ENCODE results near the gene LINGO4.
A peak's percentile ranks its signal among the peaks of the same experiment; 100 is the strongest.
"Not testable (repeated sequence)": the region's sequence is repeated elsewhere in the genome, so short reads cannot be mapped to it uniquely, and the experiment has no call there.

The LINGO4 gene

GRCh38 chr1:151798571-151798970 lies 6.6 kb downstream of the LINGO4 start:
- TF ChIP-seq, protein P1, sequence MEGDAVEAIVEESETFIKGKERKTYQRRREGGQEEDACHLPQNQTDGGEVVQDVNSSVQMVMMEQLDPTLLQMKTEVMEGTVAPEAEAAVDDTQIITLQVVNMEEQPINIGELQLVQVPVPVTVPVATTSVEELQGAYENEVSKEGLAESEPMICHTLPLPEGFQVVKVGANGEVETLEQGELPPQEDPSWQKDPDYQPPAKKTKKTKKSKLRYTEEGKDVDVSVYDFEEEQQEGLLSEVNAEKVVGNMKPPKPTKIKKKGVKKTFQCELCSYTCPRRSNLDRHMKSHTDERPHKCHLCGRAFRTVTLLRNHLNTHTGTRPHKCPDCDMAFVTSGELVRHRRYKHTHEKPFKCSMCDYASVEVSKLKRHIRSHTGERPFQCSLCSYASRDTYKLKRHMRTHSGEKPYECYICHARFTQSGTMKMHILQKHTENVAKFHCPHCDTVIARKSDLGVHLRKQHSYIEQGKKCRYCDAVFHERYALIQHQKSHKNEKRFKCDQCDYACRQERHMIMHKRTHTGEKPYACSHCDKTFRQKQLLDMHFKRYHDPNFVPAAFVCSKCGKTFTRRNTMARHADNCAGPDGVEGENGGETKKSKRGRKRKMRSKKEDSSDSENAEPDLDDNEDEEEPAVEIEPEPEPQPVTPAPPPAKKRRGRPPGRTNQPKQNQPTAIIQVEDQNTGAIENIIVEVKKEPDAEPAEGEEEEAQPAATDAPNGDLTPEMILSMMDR (IDR thresholded peaks at IDR 0.05; ENCODE audit: low read depth, low read length, missing control alignments) = no peak
- DNase-seq (ENCODE audit: extremely low read depth, low read depth) = no peak
- no peak overlapping the region for H3K4me3 ChIP-seq (replicated peaks; ENCODE audit: low read depth, low read length)

DNA sequence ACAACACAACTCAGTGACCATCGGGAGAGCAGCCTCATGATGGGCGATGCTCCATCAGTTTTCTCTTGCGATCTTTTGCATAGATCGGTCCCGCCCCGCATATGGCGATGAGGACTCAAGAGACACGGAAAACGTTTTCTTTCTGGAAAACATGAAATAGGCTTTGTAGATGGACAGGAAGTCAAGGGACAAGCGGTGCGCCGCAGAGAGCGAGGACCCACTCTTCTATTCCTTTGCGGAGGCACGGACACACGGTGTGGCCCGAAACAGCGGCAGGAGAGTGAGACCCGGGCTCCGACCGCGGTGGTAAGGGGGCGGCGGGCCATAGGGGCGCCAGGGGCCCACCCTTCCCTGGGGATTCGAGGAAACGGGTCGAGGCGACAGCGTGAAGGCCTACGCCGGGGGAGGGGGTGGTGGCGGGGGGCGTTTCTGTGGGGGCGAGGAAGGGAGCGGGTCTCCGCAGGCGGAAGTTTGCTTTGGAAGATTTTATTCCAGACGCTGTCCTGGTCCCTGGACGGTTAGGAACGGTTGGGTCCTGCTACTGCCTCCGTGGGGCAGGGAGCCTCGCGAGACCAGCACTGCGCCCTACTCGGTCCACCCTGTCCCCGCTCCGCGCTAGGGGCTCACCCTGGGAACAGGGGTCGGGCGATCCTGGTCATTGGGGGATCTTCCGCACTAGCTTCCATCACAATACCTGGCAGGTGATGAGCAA lies 14.1 kb downstream of the LINGO4 start:
- TF ChIP-seq, protein P1 (IDR thresholded peaks at IDR 0.05; ENCODE audit: low read depth, low read length, missing control alignments) = no peak
- peak overlapping the region; percentile 56 for H3K4me3 ChIP-seq (replicated peaks; ENCODE audit: low read depth, low read length)
- DNase-seq (ENCODE audit: extremely low read depth, low read depth) = no peak

DNA sequence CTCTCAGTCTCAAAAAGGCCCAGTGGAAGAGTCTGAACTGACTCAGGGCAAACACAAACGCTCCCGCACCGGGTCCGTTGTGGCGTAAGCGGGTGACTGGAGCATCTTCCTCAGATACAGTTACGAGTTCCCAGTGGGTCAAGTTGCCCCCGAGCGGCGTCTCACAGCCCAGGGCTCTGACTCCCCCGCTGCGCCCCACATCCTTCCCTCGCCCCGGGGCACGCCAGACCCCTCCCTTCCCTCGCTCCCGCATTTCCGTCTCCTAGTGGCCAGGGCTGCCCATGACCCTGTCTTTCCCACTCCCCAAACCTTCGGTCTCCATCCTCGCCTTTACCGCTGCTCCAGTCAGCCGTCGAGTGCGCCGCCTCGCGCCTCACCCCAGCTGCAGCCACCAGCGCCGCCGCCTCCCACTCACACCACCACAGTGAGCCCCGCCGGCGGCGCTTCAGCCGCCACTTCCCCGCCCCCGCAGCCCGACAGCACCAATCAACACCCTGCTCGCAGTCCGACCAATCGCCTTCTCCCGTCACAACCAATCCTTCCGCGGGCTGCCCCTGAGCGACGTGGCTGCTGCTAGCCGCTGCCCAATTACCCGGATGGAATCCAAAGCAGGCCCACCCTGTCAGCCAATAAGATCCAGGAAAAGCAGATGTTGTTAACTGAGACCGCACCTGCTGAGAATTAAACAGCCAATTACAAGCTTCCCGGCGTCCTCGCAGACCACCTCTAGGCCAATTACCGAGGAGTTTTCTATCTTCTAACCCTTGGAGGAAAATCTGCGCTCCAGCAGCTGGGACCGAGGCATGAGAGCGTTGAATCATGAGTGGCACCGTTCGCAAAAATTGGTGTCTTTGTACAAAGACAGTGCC lies 14.9 kb downstream of the LINGO4 start, which contains the start of gene TDRKH:
TDRKH (minus strand) TSS at position 430 of the 869 bp plus-strand sequence. CDS start 7,478 bp downstream, outside the sequence.
- peak within 1 kb of the TSS; percentile 56 for H3K4me3 ChIP-seq (replicated peaks; ENCODE audit: low read depth, low read length)
- TF ChIP-seq, protein P1 (IDR thresholded peaks at IDR 0.05; ENCODE audit: low read depth, low read length, missing control alignments) = peak; percentile 9
- peak; percentile 92 for DNase-seq (ENCODE audit: extremely low read depth, low read depth)

DNA sequence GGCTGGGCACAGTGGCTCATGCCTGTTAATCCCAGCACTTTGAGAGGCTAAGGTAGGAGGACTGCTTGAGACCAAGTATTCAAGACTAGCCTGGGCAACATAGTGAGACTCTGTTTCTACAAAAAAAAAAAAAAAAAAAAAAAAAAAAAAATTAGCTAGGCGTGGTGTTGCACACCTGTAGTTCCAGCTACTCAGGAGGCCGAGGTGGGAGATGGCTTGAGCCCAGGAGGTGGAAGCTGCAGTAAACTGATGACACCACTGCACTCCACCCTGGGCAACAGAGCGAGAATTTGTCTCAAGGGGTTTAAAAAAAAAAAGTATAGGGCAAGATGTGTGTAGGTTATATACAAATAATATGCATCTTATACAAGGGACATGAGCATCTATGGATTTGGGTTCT lies 17.5 kb downstream of the LINGO4 start:
- TF ChIP-seq, protein P1 (IDR thresholded peaks at IDR 0.05; ENCODE audit: low read depth, low read length, missing control alignments) = no peak
- DNase-seq (ENCODE audit: extremely low read depth, low read depth) = no peak
- H3K4me3 ChIP-seq (replicated peaks; ENCODE audit: low read depth, low read length) = no peak overlapping the region

DNA sequence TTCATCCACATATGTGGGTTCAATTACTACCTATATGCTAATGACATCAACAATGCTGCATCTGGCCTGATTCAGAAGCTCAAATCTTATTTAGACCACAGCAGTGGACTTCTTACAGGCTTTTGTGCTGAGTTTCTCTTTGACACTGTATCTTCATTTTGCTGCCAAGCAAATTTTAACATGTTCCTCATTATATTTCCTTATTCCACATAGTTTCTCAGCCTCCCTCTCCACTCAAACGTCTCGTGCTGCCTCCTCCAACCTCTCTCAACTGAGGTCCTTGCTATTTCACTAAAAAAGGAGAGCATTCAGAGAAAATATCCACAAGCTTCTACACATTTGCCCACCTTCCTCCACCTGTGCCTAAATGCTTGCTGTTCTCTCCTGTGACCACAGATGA lies 21.4 kb downstream of the LINGO4 start:
- no peak overlapping the region for H3K4me3 ChIP-seq (replicated peaks; ENCODE audit: low read depth, low read length)
- DNase-seq (ENCODE audit: extremely low read depth, low read depth) = no peak
- TF ChIP-seq, protein P1 (IDR thresholded peaks at IDR 0.05; ENCODE audit: low read depth, low read length, missing control alignments) = no peak

- no peak overlapping the region for H3K4me3 ChIP-seq (replicated peaks; ENCODE audit: low read depth, low read length)
- no peak for DNase-seq (ENCODE audit: extremely low read depth, low read depth)
- TF ChIP-seq, protein P1 (IDR thresholded peaks at IDR 0.05; ENCODE audit: low read depth, low read length, missing control alignments) = no peak
Observed at GRCh38 chr1:151782741-151783140, 22.5 kb downstream of the LINGO4 start.

- H3K4me3 ChIP-seq (replicated peaks; ENCODE audit: low read depth, low read length); DNase-seq (ENCODE audit: extremely low read depth, low read depth): not testable (repeated sequence)
Observed at GRCh38 chr1:151782026-151782425, 23.2 kb downstream of the LINGO4 start.

DNA sequence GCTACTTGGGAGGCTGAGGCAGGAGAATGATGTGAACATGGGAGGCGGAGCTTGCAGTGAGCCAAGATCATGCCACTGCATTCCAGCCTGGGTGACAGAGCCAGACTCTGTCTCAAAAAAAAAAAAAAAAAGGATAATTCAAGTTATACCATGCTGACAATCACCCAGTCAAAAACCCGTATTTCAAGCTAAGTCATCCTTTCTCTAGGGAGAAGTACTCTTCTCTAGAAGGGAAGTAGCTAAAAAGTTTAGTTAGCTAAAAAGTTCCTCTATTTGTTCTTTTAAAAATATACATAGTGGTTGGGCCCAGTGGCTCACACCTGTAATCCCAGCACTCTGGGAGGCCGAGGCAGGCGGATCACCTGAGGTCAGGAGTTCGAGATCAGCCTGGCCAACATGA lies 24.5 kb downstream of the LINGO4 start:
- not testable (repeated sequence) for DNase-seq (ENCODE audit: extremely low read depth, low read depth); H3K4me3 ChIP-seq (replicated peaks; ENCODE audit: low read depth, low read length)

Data from HFF-Myc (cell line).